Stimulated activated CD4-positive, alpha-beta T cell treated with anti-CD3 and anti-CD28 coated beads, Interleukin-12 subunit alpha, Interleukin-12 subunit beta, amount 100 ng/mL, for 4 hours (primary cell): ENCODE results near the gene IL5RA.

Experiments
- DNase-seq: peaks from one replicate; pipeline ENCODE4 v3.0.0-alpha.2; 2020

The IL5RA gene

GRCh38 chr3:3059645-3060044 is 50.5 kb downstream of the IL5RA start:
- no peak for DNase-seq

GRCh38 chr3:3053974-3054373 is 56.2 kb downstream of the IL5RA start:
- no peak for DNase-seq

DNA sequence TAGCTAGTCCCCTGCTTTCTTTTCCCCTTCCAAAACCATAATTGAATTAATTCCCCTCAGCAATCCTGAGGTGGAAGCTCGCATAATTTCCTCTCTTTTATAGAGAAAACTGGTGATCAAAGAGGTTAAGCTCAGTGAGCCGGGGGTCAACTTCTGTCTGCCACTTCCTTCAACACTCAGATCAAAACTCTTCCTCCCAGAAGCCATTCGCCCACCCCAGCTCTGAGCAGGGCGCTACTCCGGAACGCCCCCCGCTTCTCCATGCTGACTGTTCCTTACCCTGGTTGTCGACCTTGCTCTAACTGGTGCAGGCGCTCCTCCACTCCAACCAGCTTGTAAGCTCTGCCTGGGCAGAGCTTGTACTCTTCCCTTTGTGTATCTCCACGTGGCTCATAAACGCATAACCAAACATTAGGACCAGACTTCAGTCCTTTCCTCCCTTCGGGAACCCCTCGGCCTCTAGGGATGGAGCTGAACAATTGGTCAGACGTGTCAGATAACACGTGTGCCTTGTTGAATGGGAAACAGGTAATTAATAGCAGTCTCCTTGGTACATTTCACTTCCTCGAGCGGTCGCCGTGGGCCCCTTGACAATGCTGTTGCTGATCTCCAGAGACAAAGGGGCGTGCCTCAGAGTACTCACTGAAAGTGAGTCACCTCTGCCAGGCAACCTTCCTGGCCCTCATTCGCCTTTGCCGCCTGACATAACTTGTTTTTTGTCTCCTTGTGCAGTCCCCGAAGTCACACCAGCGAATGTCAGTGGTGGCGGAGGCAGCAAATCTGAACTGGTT is 71.8 kb downstream of the IL5RA start:
- no peak for DNase-seq

- DNase-seq, result no peak
Measured at GRCh38 chr3:3037156-3037555, 73.0 kb downstream of the IL5RA start.

GRCh38 chr3:3031326-3031725 is 78.8 kb downstream of the IL5RA start:
- no peak for DNase-seq

GRCh38 chr3:3027976-3028567 is 82.1 kb downstream of the IL5RA start:
- DNase-seq, result no peak

GRCh38 chr3:3023111-3023745 is 86.9 kb downstream of the IL5RA start:
- no peak for DNase-seq

DNA sequence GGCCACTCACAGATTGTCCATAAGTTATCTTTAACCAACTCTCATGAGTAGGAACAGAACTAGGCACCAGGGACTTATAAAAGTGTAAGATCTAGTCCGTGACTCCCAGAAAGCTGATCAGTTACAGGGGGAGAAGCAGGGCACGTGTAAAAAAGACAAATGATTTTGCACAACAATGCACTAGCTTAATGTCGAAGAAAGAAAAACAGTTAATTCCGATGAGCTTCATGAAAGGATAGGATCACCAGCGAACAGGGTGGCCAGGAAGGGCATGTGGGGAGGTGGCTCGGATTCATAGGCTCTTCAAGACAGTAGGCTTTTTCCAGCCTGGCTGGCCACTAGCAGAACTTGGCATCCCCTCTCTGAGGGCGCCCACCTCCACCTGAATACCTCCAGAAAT is 90.0 kb downstream of the IL5RA start:
- no peak for DNase-seq
